ENCODE data around the gene SUMO2.
"Not testable (repeated sequence)": the region's sequence is repeated elsewhere in the genome, so short reads cannot be mapped to it uniquely, and the experiment has no call there.

Gene SUMO2

GRCh38 chr17:75142236-75142971, 40.4 kb downstream of the SUMO2 start:
- no peak for DNase-seq

GRCh38 chr17:75138519-75138918, 44.2 kb downstream of the SUMO2 start:
- DNase-seq: no peak

GRCh38 chr17:75137762-75138161, 45.0 kb downstream of the SUMO2 start:
- not testable (repeated sequence) for DNase-seq

GRCh38 chr17:75135946-75136345, 46.8 kb downstream of the SUMO2 start:
- DNase-seq: no peak

- no peak for DNase-seq
Measured at GRCh38 chr17:75135452-75135851, 47.3 kb downstream of the SUMO2 start.

GRCh38 chr17:75133607-75134347, 49.0 kb downstream of the SUMO2 start:
- DNase-seq: not testable (repeated sequence)

GRCh38 chr17:75133001-75133400, 49.8 kb downstream of the SUMO2 start:
- no peak for DNase-seq

GRCh38 chr17:75132018-75133000, 50.5 kb downstream of the SUMO2 start:
- DNase-seq: not testable (repeated sequence)

- DNase-seq: peak; percentile 54
Measured at GRCh38 chr17:75131278-75132017, 51.3 kb downstream of the SUMO2 start, which contains the start of gene NT5C. Gene NT5C, minus strand, starts transcription at chr17:75131742. Its CDS starts 35 bp downstream, at chr17:75131707.

- no peak for DNase-seq
Measured at GRCh38 chr17:75130632-75131277, 52.0 kb downstream of the SUMO2 start.

GRCh38 chr17:75130059-75130631, 52.6 kb downstream of the SUMO2 start:
- no peak for DNase-seq

GRCh38 chr17:75129576-75129975, 53.2 kb downstream of the SUMO2 start:
- DNase-seq: no peak

GRCh38 chr17:75128694-75129505, 53.9 kb downstream of the SUMO2 start:
- DNase-seq: no peak

GRCh38 chr17:75127936-75128335, 54.8 kb downstream of the SUMO2 start:
- DNase-seq: not testable (repeated sequence)

GRCh38 chr17:75126954-75127353, 55.8 kb downstream of the SUMO2 start:
- DNase-seq: no peak

- no peak for DNase-seq
Measured at GRCh38 chr17:75125984-75126383, 56.8 kb downstream of the SUMO2 start.

GRCh38 chr17:75124819-75125162, 58.0 kb downstream of the SUMO2 start:
- no peak for DNase-seq

GRCh38 chr17:75124041-75124818, 58.5 kb downstream of the SUMO2 start:
- no peak for DNase-seq

- DNase-seq: no peak
Measured at GRCh38 chr17:75118307-75118706, 64.5 kb downstream of the SUMO2 start.

- no peak for DNase-seq
Measured at GRCh38 chr17:75116737-75117136, 66.0 kb downstream of the SUMO2 start.
